Endothelial cell of umbilical vein (primary cell): ENCODE measurements around the gene BDH1.
"Not testable (repeated sequence)": the region's sequence is repeated elsewhere in the genome, so short reads cannot be mapped to it uniquely, and the experiment has no call there.

Experiments used
- EZH2 ChIP-seq: IDR thresholded peaks from 2 replicates; pipeline ENCODE4 v1.6.1; 2012; ENCODE audit warnings: borderline replicate concordance, low read depth, mild to moderate bottlenecking, moderate library complexity, low read length, inconsistent platforms; ENCODE audit not compliant: severe bottlenecking
- GATA2 ChIP-seq: IDR thresholded peaks from 2 replicates; pipeline ENCODE4 v1.7.0; 2011; ENCODE audit warnings: low read depth, mild to moderate bottlenecking, moderate library complexity, mixed read lengths, low read length; ENCODE audit not compliant: insufficient read length, insufficient read depth
- JUN ChIP-seq: IDR thresholded peaks from 2 replicates; pipeline ENCODE4 v1.6.1; 2011; ENCODE audit warnings: borderline replicate concordance, low read depth; ENCODE audit not compliant: insufficient read length, insufficient read depth
- MYC ChIP-seq: IDR thresholded peaks from one replicate; pipeline ENCODE4 v1.6.1; 2011; ENCODE audit warnings: mild to moderate bottlenecking, low read depth, low read length
- POLR2A ChIP-seq: IDR thresholded peaks from 2 replicates; pipeline ENCODE4 v1.6.1; 2012; ENCODE audit warnings: low read depth, mild to moderate bottlenecking, control low read depth, low read length
- POLR2AphosphoS5 ChIP-seq: IDR thresholded peaks from 2 replicates; pipeline ENCODE4 v1.6.1; 2012; ENCODE audit warnings: low read depth, mild to moderate bottlenecking, control low read depth, low read length, moderate library complexity; ENCODE audit not compliant: insufficient read depth
- TF ChIP-seq, protein P1 (sequence below), 2 donors: IDR thresholded peaks; 1 replicate in 1 of 2; 2 replicates in 1 of 2; pipeline ENCODE4 v1.5.1; 2011; ENCODE audit warnings: low read length in 2 of 2, mild to moderate bottlenecking in 2 of 2, moderate library complexity in 2 of 2, control low read depth in 1 of 2, inconsistent platforms in 1 of 2, low read depth in 1 of 2; ENCODE audit not compliant: insufficient read depth in 1 of 2; ENCODE audit errors: extremely low read depth in 1 of 2
- TF ChIP-seq, protein P2 (sequence below): IDR thresholded peaks from 2 replicates; pipeline ENCODE4 v1.6.1; 2011; ENCODE audit not compliant: insufficient read depth, insufficient read length

DNA sequence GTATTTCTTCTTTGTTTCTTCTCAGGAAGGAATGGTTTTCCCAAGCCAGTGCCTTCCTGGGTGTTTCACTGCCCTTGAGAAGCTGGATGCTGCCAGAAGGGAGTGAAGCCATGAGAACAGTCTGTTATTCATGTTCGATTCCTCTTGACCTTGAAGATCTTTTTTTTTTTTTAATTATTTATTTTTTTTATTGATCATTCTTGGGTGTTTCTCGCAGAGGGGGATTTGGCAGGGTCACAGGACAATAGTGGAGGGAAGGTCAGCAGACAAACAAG lies 45.7 kb upstream of the BDH1 start:
- TF ChIP-seq JUN, EZH2, POLR2AphosphoS5, POLR2A, MYC, GATA2: not testable (repeated sequence)
- TF ChIP-seq, protein P1, sequence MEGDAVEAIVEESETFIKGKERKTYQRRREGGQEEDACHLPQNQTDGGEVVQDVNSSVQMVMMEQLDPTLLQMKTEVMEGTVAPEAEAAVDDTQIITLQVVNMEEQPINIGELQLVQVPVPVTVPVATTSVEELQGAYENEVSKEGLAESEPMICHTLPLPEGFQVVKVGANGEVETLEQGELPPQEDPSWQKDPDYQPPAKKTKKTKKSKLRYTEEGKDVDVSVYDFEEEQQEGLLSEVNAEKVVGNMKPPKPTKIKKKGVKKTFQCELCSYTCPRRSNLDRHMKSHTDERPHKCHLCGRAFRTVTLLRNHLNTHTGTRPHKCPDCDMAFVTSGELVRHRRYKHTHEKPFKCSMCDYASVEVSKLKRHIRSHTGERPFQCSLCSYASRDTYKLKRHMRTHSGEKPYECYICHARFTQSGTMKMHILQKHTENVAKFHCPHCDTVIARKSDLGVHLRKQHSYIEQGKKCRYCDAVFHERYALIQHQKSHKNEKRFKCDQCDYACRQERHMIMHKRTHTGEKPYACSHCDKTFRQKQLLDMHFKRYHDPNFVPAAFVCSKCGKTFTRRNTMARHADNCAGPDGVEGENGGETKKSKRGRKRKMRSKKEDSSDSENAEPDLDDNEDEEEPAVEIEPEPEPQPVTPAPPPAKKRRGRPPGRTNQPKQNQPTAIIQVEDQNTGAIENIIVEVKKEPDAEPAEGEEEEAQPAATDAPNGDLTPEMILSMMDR (IDR thresholded peaks at IDR 0.05; ENCODE audit: extremely low read depth in 1 of 2, insufficient read depth in 1 of 2, low read depth in 1 of 2, low read length in 2 of 2): not testable (repeated sequence)
- TF ChIP-seq, protein P2, sequence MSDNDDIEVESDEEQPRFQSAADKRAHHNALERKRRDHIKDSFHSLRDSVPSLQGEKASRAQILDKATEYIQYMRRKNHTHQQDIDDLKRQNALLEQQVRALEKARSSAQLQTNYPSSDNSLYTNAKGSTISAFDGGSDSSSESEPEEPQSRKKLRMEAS: not testable (repeated sequence)
